Adipose tissue (tissue), 3 donors: ENCODE data around the gene APC2. TPM values are rescaled to one million over a fixed set of nuclear protein-coding genes. Genes with fewer than 3 reads are reported as not detected.
A peak's percentile ranks its signal among the peaks of the same experiment; 100 is the strongest.

Experiments
- H3K27ac ChIP-seq: one replicate; pipeline ENCODE4 v1.5.1; 2013; ENCODE audit warnings: low read depth, low read length
- WGBS, 3 donors: extraction: QIAGEN DNeasy Blood & Tissue Kit; methylation state at CpG; one replicate each; pipeline ENCODE4 v1.1.7; 2013; 5-methylcytosine and 5-hydroxymethylcytosine counted together
- polyA plus RNA-seq, 3 donors: library from polyadenylated mRNA; stranded (reverse); fragments of 200-250 nt; gene quantifications; one replicate each; pipeline ENCODE4 v1.2.3, GENCODE V29; 2013
- donor health status: healthy with polysubstance abuse.
- donor health status: Bipolar disorder and iron deficiency.
- donor health status: healthy.

Gene APC2
- polyA plus RNA-seq, 3 donors = 0.06 TPM; not detected in 1

DNA sequence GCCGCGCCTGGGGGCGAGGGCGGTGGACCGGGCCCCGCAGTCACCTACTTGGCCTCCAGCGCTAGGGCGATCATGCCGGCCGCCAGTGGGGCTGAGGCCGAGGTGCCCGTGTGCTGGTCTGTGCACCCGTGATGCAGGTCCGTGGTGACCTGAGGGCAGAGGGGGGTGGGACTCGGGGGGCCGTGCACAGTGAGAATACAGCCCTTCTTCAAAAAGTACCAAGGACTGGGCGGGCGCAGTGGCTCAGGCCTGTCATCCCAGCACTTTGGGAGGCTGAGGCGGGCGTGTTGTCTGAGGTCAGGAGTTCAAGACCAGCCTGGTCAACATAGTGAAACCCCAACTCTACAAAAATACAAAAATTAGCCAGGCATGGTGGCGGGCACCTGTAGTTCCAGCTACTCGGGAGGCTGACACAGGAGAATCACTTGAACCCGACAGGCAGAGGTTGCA, 34.1 kb downstream of the APC2 start:
- WGBS, 3 donors = 91 to 92% (median 92%) methylated on average over 21 to 23 of the region's 23 CpGs

DNA sequence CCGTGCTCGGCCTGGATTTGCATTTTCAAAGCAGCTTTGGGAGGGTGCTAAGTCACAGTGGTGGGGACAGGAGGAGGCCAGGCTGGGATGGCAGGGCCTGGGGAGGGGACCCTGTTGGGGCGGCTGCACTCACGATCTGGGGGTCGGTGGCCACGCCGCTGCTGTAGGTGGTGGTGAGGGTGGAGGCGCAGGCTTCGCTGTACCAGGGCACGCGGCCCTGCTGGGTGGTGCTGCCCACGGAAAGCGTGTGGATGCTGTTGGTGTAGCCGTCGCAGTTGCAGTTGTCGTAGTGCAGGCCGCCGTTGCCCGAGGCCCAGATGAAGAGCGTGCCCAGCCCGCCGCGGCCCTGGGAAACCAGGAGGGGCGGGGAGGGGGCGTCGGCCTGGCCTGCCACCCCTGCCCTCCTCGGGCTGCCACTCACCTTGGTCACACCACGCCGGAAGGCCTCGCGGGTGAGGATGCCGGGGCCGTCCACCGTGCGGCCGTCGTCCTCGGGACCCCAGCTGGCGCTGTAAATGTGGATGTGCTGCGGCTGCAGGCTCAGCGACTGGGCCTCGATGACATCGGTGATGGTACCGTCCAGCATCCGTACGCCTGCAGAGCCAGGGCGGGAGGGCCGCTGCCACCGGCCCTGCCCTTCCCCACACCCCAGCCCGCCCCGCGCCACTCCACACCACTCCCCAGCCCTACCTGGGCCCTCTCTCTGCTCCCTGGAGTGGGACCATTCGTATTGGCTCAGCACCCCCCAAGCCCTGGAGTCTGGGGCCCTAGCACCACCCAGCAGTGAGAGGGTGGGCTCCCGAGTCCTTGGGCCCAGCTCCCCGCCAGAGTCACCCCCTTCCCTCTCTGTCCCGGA, 37.0 kb downstream of the APC2 start:
- H3K27ac ChIP-seq = no peak overlapping the region
- WGBS, 3 donors = 93 to 96% (median 94%) methylated on average over 50 to 56 of the region's 56 CpGs

More for the DNA sequence above, 34.1 kb downstream of the APC2 start:
- H3K27ac ChIP-seq = no peak overlapping the region

DNA sequence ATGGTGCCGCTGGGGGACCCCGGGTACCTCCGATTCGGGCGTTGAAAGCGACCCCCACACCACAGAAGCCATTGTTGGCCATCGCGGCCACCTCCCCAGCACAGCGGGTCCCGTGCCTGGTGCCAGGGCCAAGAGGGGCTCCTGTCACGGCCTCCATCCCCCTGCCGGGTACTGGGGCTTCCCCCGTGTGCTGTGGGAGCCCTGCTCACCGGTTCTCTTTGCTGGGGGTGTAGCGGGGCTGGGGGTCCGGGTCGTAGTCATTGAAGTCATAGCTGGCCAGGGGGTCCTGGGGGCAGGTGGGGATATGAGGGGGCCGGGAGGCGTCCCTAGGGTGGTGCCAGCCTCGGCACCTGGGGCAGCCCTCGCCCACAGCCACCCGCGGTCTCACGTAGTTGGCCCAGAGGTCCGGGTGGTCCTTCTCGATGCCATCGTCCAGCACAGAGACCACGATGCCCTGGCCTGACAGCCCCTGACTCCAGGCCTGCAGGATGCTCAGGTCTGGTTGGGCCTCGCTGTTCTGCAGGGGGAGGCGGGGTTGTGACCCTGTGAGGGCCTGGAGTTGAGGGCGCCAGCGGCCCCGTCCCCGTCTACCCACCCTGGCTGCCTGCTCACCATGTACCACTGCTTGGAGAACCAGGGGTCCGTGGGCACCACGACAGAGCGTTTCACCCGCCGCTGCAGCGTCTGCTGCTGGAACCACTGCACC, 37.8 kb downstream of the APC2 start:
- H3K27ac ChIP-seq = no peak overlapping the region
- WGBS, 3 donors = 91 to 93% (median 92%) methylated on average over 39 to 40 of the region's 40 CpGs

DNA sequence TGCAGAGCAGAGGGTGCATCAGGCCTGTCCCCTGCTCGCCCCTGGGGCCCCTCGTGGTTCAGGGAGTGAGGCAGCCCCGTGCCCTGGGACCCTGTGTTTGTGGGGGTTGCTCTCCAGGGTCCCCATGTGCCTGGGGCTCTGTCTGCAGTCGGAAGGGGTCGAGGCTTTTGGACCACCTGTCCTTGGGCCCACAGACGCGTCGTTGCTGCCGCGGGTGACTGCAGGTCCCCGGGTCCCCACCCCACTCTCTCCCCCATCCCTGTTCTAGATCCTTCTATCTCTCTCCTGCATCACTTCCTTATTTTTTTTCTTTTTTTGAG, 38.3 kb downstream of the APC2 start:
- 78 to 96% (median 85%) methylated on average over 11 of the region's 11 CpGs for WGBS, 3 donors
- no peak overlapping the region for H3K27ac ChIP-seq

DNA sequence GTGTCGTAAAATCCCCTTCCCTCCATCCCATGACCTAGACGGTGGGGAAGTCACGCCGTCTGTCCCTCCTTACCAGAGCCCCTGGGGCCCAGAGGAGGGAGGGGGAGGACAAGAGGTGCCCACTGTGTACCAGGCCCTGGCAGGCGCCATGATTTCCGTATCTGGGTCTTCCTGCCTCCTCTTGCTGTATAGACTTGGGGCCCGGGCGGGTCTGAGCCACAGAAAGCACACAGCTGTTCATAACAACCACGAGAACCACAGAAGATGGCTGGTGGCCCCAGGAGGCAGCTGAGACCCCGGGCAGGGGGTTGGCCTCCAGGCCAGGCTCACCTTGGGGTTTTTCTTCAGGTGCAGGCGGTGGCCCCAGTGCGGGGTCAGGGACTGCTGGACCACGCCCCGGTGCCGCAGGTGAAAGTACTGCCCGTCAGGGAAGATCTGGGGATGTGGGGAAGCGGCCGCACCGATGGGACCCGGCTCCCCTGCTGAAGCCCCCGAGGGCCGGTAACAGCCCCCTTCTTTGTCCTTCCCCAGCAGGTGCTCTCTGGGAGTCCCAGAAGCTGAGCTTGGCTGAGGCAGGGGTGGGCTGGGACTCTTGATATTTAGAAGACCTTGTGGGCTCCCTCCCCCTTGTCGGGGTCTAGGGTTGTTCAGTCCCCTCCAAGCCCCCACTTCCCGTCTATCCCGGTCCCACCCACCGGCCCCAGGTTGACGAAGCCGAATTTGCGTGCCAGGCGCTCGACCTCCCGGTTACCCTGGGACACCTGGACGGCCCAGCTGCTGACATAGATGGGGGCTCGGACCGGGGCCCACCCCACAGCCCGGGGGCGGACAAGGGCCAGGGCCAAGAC, 39.8 kb downstream of the APC2 start:
- H3K27ac ChIP-seq = peak overlapping the region; percentile 56
- WGBS, 3 donors = 21 to 26% (median 23%) methylated on average over 37 of the region's 37 CpGs

DNA sequence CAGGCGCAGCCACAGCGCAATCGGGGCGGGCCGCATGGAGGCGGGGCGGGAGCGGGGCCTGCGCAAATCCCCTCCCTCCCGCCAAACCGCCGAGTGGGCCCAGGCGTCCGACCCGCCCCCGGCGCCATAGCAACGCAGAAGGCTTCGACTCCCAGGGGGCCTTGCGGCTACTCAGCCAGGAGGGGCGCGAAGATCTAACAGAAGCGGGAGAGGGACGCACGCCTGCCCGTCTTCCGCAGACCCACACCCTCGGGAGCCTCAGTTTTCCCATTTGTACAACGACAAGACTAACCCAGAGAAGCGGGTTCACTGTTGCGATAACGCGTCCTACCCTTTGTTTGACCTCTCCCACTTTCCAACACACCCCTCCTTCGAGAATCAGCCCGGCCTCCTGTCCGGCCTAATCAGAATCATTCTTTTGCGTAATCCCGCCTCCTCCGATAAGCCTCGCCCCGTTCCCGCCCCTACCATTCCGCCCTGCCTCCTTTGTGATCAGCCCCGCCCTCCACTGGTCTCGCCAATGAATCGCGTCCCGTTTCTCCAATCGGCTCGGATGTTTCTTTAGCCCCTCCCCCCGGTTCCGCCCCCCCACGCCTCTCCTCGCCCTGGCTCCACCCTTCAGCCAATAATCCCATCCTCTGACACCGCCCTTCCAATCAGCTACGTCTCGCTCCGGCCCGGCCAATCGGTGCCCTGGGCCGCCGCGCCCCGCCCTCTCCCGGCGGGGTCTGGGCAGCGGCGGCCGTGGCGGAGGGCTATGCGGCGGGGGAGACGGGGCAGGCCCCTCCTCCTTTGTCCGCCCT, 40.6 kb downstream of the APC2 start, which contains the start of gene PCSK4:
PCSK4 (minus strand) TSS at position 40 of the 803 bp plus-strand sequence; CDS start at position 36, 4 bp downstream.
- WGBS, 3 donors = 0 to 1% (median 1%) methylated on average over 62 to 74 of the region's 74 CpGs
- peak within 1 kb of the TSS; percentile 56 for H3K27ac ChIP-seq

DNA sequence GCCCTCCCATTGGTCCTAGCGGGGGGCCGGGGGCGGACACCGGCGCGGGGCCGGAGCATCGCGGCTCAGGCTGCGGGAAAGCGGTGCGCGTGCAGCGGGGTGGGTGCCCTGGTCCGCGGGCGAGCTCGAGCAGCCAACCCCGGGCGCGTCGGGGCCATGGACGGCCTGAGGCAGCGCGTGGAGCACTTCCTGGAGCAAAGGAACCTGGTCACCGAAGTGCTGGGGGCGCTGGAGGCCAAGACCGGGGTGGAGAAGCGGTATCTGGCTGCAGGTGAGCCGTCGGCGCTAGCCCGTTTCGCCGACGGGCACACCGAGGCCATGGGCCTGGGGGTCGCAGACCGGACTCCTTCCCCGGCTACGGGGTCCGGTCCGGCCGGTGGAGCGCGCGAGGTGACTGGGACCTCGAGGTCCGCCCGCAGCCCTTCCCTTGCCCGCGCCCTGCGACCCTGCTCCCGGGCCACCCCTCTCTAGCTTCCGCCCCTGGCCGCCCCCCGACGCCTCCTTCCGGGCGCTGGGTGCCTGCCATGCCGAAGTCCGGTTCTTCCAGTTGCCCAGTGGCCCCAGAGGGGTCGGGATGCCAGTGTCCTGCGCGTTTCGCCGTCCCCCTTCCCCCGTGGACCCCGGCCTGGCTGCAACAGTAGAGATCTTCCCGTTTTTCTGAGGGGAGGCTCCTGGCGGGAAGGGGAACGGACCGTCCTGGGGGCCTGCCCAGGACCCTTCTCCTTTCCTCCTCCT, 41.4 kb downstream of the APC2 start, which contains the start of gene REEP6:
REEP6 (plus strand) TSS at position 68 of the 735 bp plus-strand sequence; CDS start at position 157, 89 bp downstream.
- WGBS, 3 donors = 2 to 5% (median 3%) methylated on average over 64 to 73 of the region's 73 CpGs
- no peak within 1 kb of the TSS for H3K27ac ChIP-seq

DNA sequence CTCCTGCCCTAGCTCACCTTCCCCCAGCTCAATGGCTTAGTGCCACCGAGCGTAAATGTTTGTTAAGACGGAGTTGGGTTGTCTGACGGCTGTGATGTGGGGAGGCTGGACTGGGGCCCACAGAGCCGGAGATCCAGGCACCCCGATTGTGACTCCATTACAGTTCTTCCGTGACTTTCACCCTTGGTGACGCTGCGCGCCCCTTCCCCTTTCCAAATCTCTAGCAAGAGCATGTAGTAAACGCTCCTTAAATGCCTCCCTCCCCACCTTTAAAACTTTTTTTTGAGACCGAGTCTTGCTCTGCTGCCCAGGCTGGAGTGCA, 41.9 kb downstream of the APC2 start:
- 34 to 58% (median 56%) methylated on average over 12 of the region's 12 CpGs for WGBS, 3 donors
- no peak overlapping the region for H3K27ac ChIP-seq

DNA sequence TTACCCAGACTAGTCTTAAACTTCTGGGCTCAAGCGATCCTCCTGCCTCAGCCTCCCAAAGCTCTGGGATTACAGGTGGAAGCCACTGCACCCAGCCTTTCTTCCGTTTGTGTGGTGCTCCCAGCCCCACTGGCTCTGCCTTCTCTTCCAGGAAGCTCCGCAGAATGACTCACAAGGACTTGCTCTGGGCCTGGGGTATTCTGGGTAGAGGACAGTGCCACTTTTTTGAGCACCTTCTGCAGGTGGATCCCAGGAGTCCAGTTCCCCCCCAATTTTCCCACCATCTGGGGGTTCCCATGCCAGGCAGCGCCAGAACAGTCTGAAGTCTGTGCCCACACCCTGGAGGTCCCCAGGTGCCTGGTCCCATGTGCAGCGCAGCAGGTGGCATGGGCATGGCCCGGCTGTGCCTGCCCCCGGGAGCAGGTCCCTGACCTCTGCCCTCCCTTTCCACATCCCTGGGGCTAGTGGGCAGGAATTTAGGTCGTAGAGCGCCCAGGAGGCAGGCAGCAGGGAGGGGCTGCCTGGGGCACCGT, 42.6 kb downstream of the APC2 start:
- 44 to 77% (median 66%) methylated on average over 10 of the region's 10 CpGs for WGBS, 3 donors
- no peak overlapping the region for H3K27ac ChIP-seq

DNA sequence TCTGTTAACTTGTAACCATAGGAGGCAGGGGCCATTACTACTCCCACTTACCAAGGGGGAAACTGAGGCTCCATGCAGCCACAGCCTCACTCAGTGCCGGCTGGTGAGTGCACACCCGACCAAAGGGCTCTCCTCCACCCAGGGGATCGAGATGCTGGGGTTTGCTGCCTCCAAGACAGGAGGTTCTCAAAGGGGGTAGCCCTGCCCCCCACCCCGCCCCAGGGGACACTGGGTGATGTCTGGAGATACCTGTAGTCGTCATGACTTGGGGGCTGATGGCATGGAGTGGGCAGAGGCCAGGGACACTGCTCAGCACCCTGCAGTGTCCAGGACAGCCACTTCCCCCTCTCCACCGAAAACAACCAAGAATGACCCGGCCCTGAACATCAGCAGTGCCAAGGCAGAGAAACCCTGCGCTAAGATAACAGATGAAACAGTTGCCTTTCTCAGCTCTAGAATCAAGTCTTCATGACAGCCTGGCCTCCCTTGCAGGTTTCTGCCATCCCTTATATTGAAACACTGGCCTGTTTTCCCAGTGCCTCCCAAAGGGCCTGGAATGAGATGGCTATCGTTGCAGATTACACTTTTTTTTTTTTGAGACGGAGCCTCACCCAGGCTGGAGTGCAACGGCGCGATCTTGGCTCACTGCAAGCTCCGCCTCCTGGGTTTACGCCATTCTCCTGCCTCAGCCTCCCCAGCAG, 44.3 kb downstream of the APC2 start:
- no peak overlapping the region for H3K27ac ChIP-seq
- 63 to 73% (median 63%) methylated on average over 14 to 15 of the region's 15 CpGs for WGBS, 3 donors

DNA sequence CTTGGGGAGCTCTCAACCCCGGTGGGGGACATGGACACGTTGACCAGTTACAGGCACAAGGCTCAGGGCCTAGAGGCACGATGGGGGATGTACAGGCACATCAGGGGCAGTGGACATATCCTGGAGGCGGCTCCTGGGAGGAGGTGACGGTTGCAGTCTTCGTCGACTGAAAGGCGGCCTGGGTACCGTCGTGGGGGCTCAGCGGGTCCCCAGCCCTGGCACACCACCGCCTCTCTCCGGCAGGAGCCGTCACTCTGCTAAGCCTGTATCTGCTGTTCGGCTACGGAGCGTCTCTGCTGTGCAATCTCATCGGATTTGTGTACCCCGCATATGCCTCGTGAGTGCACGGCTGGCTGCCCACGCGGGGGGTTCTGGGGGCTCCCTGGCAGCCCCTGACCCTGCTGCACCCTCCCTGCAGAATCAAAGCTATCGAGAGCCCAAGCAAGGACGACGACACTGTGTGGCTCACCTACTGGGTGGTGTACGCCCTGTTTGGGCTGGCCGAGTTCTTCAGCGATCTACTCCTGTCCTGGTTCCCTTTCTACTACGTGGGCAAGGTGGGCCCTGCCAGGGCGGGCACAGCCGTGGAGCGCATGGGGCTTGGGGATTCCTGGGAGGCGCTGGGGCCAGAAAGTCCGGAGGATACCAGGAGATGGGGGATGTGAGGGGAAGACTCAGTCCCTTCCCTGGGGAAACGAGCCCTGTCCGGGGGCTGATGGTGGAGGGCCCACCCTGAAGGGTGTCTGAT, 45.3 kb downstream of the APC2 start:
- 84 to 89% (median 87%) methylated on average over 37 of the region's 37 CpGs for WGBS, 3 donors
- no peak overlapping the region for H3K27ac ChIP-seq

DNA sequence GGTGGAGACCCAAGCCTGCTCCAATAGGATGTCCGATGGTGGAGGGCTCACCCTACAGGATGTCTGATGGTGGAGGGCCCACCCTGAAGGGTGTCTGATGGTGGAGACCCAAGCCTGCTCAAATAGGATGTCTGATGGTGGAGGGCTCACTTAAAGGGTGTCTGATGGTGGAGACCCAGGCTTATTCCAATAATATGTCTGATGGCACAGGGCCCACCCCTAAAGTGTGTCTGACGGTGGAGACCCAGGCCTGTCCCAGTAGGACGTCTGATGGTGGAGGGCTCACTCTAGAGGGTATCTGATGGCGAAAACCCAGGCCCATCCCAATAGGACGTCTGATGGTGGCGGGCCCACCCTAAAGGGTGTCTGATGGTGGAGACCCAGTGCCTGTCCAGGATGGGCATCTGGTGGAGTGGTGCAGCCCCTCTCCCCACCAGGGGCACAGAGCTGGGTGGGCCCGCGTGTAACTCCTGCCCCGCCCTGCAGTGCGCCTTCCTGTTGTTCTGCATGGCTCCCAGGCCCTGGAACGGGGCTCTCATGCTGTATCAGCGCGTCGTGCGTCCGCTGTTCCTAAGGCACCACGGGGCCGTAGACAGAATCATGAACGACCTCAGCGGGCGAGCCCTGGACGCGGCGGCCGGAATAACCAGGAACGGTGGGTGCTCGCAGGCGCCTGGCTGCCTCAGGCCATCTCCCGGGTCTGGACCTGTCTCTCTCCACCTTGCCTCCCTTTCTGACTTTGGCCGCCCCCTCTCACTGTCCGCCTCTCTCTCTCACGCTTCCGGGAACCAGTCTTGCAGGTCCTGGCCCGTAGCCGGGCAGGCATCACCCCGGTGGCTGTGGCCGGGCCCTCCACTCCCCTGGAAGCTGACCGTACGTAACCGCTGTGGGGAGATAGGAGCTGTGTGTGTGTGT, 46.1 kb downstream of the APC2 start:
- WGBS, 3 donors = 71 to 78% (median 73%) methylated on average over 40 of the region's 40 CpGs
- no peak overlapping the region for H3K27ac ChIP-seq

DNA sequence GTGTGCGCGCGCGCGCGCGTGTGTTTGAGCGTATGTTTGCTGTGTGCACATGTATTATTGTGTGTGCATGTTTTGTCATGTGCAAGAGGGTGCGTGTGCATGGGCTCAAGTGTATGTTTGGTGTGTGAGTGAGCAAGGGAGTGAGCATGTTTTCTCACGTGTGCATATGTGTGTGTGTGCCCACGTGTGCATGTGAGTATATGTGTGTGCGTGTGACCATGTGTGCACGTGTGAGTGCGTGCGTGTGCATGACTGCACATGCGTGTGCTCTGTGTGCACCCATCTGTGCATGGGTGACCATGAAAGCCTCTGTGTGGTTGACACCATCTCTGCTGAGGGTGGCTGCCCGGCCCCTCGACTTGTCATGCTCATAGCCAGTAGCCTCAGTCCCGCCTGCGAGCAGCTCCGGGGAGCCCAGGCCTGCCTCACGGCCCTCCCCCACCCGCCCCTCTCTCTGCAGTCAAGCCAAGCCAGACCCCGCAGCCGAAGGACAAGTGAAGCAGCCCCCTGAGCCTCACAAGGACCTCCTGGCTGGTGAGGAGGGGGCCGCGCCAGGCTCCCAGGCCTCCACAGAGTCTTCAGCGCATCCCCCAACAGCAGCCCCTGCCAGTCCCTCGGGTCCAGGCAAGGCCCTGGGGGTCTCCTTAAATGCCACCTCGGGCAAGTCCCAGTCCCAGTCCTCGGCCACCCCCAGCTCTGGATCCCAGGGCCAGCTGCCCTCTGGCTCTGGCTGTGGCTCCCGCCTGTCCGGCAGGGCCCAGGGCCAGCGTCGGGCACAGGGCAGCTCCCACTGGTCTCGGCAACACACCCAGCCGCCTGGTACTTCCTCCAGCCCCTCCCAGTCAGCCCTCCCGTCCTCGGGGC, 47.0 kb downstream of the APC2 start:
- no peak overlapping the region for H3K27ac ChIP-seq
- WGBS, 3 donors = 71 to 76% (median 74%) methylated on average over 30 to 39 of the region's 39 CpGs

DNA sequence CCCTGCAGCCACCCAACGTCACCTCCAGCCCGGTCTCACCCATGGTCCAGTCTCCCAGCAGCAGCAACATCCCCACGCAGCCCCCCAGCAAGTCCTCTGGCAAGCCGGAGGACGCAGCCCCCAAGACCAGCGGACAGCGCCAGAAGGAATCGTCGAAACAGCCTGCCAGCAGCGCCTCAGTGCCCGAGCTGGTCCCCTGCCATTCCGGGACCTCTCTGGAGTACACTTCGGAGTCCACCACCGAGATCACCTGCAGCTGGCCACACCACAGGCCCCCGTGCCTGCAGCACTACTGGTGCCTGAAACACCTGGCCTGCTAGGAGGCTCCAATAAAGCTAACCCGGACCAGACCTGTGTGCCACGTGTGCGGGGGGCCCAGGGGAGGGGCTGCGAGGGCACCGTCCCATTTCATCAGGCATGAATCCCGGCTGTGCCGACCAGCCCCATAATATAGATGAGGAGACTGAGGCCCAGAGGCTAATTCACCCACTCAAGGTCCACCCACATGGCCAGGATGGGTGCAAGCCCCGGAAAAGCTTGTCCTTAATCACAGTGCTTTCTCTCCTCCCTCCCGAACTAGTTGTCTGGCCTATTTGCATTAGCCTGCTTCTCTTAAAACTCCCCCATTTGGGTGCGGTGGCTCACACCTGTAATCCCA, 47.8 kb downstream of the APC2 start:
- no peak overlapping the region for H3K27ac ChIP-seq
- 81 to 87% (median 85%) methylated on average over 25 of the region's 25 CpGs for WGBS, 3 donors
